HEK293 (cell line): ENCODE data around the gene SLC27A3.
A peak's percentile ranks its signal among the peaks of the same experiment; 100 is the strongest.

Source experiments
- CTCF ChIA-PET: fragments of 350-600 bp; formaldehyde crosslinking; extraction: SDS; loops from one replicate; lab custom pipeline; 2021; ENCODE audit warnings: antibody characterized with exemption; lab: Yijun Ruan, JAX
- POLR2A ChIA-PET: fragments of 300-600 bp; formaldehyde crosslinking; extraction: SDS; loops from one replicate; lab custom pipeline; 2020; ENCODE audit warnings: antibody characterized with exemption, inconsistent platforms; lab: Yijun Ruan, JAX
- H3K27ac ChIP-seq: fragments of 200-500 bp; sonication (Bioruptor generic); 2 replicates; pipeline ENCODE4 v1.5.1; 2014; ENCODE audit warnings: low read depth, low read length, control low read depth, inconsistent platforms; ENCODE audit errors: extremely low read depth
- H3K36me3 ChIP-seq, 2 experiments: fragments of 200-500 bp in 1 of 2; sonication (Bioruptor generic) in 1 of 2; 1 replicate in 1 of 2; 2 replicates in 1 of 2; pipeline ENCODE4 v1.5.1; 2014 to 2017; ENCODE audit warnings: inconsistent platforms in 2 of 2, low read length in 2 of 2; ENCODE audit not compliant: control insufficient read depth in 2 of 2, insufficient read depth in 1 of 2
- H3K4me1 ChIP-seq: fragments of 200-500 bp; sonication (Bioruptor generic); 2 replicates; pipeline ENCODE4 v1.5.1; 2014; ENCODE audit warnings: mild to moderate bottlenecking, low read length, inconsistent platforms; ENCODE audit not compliant: control insufficient read depth, insufficient read depth
- H3K4me3 ChIP-seq: 2 replicates; pipeline ENCODE4 v1.5.1; 2011; ENCODE audit warnings: low read depth, mild to moderate bottlenecking, control low read depth, low read length, moderate library complexity
- H3K9me3 ChIP-seq: fragments of 200-500 bp; sonication (Bioruptor generic); 2 replicates; pipeline ENCODE4 v1.5.1; 2014; ENCODE audit warnings: low read depth, low read length, inconsistent platforms; ENCODE audit not compliant: control insufficient read depth, insufficient read depth
- EGR2 ChIP-seq: fragments of 450-650 bp; formaldehyde crosslinking; IDR thresholded peaks from 2 replicates; pipeline ENCODE4 v1.5.1; 2016; ENCODE audit warnings: low read depth, missing biosample characterization, missing genetic modification characterization
- GLIS1 ChIP-seq: fragments of 450-650 bp; formaldehyde crosslinking; IDR thresholded peaks from 2 replicates; pipeline ENCODE4 v1.5.1; 2016; ENCODE audit warnings: missing biosample characterization, missing genetic modification characterization
- KLF1 ChIP-seq: fragments of 450-650 bp; formaldehyde crosslinking; IDR thresholded peaks from 2 replicates; pipeline ENCODE4 v1.5.1; 2016; ENCODE audit warnings: missing biosample characterization, missing genetic modification characterization
- SCRT1 ChIP-seq: fragments of 450-650 bp; formaldehyde crosslinking; IDR thresholded peaks from 2 replicates; pipeline ENCODE4 v1.5.1; 2016; ENCODE audit warnings: missing biosample characterization, missing genetic modification characterization, borderline replicate concordance
- SETDB1 ChIP-seq: IDR thresholded peaks from one replicate; pipeline ENCODE4 v1.6.1; 2017; ENCODE audit warnings: mild to moderate bottlenecking, low read length, moderate library complexity, mixed read lengths; ENCODE audit not compliant: insufficient read length
- ZBTB10 ChIP-seq: fragments of 450-650 bp; formaldehyde crosslinking; IDR thresholded peaks from 2 replicates; pipeline ENCODE4 v1.5.1; 2016; ENCODE audit warnings: missing biosample characterization, missing genetic modification characterization
- ZBTB44 ChIP-seq: fragments of 450-650 bp; IDR thresholded peaks from 2 replicates; pipeline ENCODE4 v1.5.1; 2018; ENCODE audit warnings: missing biosample characterization, mild to moderate bottlenecking, missing genetic modification characterization
- ZFP41 ChIP-seq: fragments of 450-650 bp; formaldehyde crosslinking; IDR thresholded peaks from 2 replicates; pipeline ENCODE4 v1.5.1; 2016; ENCODE audit warnings: missing biosample characterization, missing genetic modification characterization, borderline replicate concordance
- ZNF155 ChIP-seq: fragments of 450-650 bp; formaldehyde crosslinking; IDR thresholded peaks from 2 replicates; pipeline ENCODE4 v1.5.1; 2016; ENCODE audit warnings: missing biosample characterization, missing genetic modification characterization
- ZNF184 ChIP-seq: fragments of 450-650 bp; IDR thresholded peaks from 2 replicates; pipeline ENCODE4 v1.5.1; 2018; ENCODE audit warnings: missing biosample characterization, mild to moderate bottlenecking, missing genetic modification characterization
- ZNF544 ChIP-seq: fragments of 450-650 bp; formaldehyde crosslinking; IDR thresholded peaks from 2 replicates; pipeline ENCODE4 v1.5.0; 2017; ENCODE audit warnings: missing biosample characterization, missing genetic modification characterization
- ZNF777 ChIP-seq: fragments of 450-650 bp; formaldehyde crosslinking; IDR thresholded peaks from 2 replicates; pipeline ENCODE4 v1.5.1; 2017; ENCODE audit warnings: missing biosample characterization, missing genetic modification characterization, borderline replicate concordance
- TF ChIP-seq, protein P1 (sequence below): fragments of 450-650 bp; formaldehyde crosslinking; IDR thresholded peaks from 2 replicates; pipeline ENCODE4 v1.5.1; 2016; ENCODE audit warnings: missing biosample characterization, missing genetic modification characterization
- TF ChIP-seq, protein P2 (sequence below): fragments of 450-650 bp; formaldehyde crosslinking; IDR thresholded peaks from 2 replicates; pipeline ENCODE4 v1.5.1; 2017; ENCODE audit warnings: missing biosample characterization, mild to moderate bottlenecking, missing genetic modification characterization, moderate library complexity
- TF ChIP-seq, protein P3 (sequence below): fragments of 450-650 bp; formaldehyde crosslinking; IDR thresholded peaks from 2 replicates; pipeline ENCODE4 v1.5.1; 2016; ENCODE audit warnings: missing biosample characterization, missing genetic modification characterization
- TF ChIP-seq, protein P4 (sequence below): fragments of 450-650 bp; formaldehyde crosslinking; IDR thresholded peaks from 2 replicates; pipeline ENCODE4 v1.5.1; 2017; ENCODE audit warnings: missing biosample characterization, missing genetic modification characterization

The SLC27A3 gene

GRCh38 chr1:153770797-153771196, 4.4 kb upstream of the SLC27A3 start (continued):
- no peak for TF ChIP-seq KLF1 (tag by site-specific recombination)
- TF ChIP-seq, protein P1, sequence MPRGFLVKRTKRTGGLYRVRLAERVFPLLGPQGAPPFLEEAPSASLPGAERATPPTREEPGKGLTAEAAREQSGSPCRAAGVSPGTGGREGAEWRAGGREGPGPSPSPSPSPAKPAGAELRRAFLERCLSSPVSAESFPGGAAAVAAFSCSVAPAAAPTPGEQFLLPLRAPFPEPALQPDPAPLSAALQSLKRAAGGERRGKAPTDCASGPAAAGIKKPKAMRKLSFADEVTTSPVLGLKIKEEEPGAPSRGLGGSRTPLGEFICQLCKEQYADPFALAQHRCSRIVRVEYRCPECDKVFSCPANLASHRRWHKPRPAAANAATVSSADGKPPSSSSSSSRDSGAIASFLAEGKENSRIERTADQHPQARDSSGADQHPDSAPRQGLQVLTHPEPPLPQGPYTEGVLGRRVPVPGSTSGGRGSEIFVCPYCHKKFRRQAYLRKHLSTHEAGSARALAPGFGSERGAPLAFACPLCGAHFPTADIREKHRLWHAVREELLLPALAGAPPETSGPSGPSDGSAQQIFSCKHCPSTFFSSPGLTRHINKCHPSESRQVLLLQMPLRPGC, result no peak
- TF ChIP-seq, protein P2, sequence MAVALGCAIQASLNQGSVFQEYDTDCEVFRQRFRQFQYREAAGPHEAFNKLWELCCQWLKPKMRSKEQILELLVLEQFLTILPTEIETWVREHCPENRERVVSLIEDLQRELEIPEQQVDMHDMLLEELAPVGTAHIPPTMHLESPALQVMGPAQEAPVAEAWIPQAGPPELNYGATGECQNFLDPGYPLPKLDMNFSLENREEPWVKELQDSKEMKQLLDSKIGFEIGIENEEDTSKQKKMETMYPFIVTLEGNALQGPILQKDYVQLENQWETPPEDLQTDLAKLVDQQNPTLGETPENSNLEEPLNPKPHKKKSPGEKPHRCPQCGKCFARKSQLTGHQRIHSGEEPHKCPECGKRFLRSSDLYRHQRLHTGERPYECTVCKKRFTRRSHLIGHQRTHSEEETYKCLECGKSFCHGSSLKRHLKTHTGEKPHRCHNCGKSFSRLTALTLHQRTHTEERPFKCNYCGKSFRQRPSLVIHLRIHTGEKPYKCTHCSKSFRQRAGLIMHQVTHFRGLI (tag by site-specific recombination), result no peak
- no peak for TF ChIP-seq SETDB1
- no peak for TF ChIP-seq ZBTB10 (tag by site-specific recombination)
- TF ChIP-seq SCRT1 (tag by site-specific recombination), result no peak
- TF ChIP-seq GLIS1 (tag by site-specific recombination), result no peak
- no peak for TF ChIP-seq ZNF777 (tag by site-specific recombination)
- no peak for TF ChIP-seq ZNF155 (tag by site-specific recombination)
- no peak for TF ChIP-seq ZNF184 (tag by site-specific recombination)
- TF ChIP-seq, protein P3, sequence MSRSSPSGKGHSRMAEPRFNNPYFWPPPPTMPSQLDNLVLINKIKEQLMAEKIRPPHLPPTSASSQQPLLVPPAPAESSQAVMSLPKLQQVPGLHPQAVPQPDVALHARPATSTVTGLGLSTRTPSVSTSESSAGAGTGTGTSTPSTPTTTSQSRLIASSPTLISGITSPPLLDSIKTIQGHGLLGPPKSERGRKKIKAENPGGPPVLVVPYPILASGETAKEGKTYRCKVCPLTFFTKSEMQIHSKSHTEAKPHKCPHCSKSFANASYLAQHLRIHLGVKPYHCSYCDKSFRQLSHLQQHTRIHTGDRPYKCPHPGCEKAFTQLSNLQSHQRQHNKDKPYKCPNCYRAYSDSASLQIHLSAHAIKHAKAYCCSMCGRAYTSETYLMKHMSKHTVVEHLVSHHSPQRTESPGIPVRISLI (tag by site-specific recombination), result no peak
- no peak for TF ChIP-seq ZFP41 (tag by site-specific recombination)
- no peak for TF ChIP-seq ZNF544 (tag by site-specific recombination)
- no peak for TF ChIP-seq ZBTB44

DNA sequence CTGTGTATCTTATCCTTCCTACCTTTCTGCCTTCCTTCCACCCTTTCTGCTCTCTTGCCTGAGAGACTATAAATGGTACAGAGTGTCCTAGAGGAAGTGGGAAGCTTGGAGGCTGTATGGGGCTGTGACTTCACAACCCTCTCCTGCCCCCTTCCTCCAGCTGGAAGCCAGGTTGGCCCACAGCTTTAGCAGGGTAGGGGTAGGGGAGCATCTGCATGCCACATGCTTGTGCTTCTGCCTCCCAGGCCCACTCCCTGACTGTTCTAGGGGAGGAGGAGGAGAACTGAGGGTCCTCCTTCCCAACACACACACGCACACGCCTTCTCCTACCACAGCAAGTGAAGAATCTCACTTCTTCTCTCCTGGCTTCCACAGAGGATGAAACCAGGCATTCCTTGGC, 3.9 kb upstream of the SLC27A3 start:
- H3K4me1 ChIP-seq, result peaks cover 6% of the 10 kb centered on the region
- POLR2A ChIA-PET, result interaction anchor here (1.5 to 1.7 kb wide), 2 partner anchors 43 to 219 kb away, joined by 5 to 6 read pairs; partner anchors contain the start of genes INTS3 and RPS27
- H3K27ac ChIP-seq, result no peak overlapping the region
- TF ChIP-seq, protein P4, sequence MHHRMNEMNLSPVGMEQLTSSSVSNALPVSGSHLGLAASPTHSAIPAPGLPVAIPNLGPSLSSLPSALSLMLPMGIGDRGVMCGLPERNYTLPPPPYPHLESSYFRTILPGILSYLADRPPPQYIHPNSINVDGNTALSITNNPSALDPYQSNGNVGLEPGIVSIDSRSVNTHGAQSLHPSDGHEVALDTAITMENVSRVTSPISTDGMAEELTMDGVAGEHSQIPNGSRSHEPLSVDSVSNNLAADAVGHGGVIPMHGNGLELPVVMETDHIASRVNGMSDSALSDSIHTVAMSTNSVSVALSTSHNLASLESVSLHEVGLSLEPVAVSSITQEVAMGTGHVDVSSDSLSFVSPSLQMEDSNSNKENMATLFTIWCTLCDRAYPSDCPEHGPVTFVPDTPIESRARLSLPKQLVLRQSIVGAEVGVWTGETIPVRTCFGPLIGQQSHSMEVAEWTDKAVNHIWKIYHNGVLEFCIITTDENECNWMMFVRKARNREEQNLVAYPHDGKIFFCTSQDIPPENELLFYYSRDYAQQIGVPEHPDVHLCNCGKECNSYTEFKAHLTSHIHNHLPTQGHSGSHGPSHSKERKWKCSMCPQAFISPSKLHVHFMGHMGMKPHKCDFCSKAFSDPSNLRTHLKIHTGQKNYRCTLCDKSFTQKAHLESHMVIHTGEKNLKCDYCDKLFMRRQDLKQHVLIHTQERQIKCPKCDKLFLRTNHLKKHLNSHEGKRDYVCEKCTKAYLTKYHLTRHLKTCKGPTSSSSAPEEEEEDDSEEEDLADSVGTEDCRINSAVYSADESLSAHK (tag by site-specific recombination), result no peak
- TF ChIP-seq EGR2, result 0 out of 2 replicates have a peak, but pooled peaks have one; percentile 14
- TF ChIP-seq, all 188 proteins: peak for 1
- CTCF ChIA-PET, result interaction anchor here (0.7 to 1.1 kb wide), 3 partner anchors 52 to 215 kb away, joined by 3 to 5 read pairs (median 4); partner anchors contain the start of gene S100A13
- Histone ChIP-seq H3K36me3 (peaks cover 19 to 81% of the 10 kb centered on the region in 2 experiments), H3K4me3 (no peak overlapping the region), H3K9me3 (no peaks in the 10 kb centered on the region)
